Forelimb muscle (tissue), 1 donor: ENCODE results near the gene ADCK1. TPM values are rescaled to one million over a fixed set of nuclear protein-coding genes. Genes with fewer than 3 reads are reported as not detected.
"Not testable (repeated sequence)": the region's sequence is repeated elsewhere in the genome, so short reads cannot be mapped to it uniquely, and the experiment has no call there.

Source experiments
- DNase-seq: peaks from one replicate; pipeline ENCODE4 v3.0.0-alpha.2; 2013; ENCODE audit warnings: low read depth
- polyA plus RNA-seq: library from polyadenylated mRNA; unstranded; fragments of 120-200 nt; gene quantifications from one replicate; pipeline ENCODE4 v1.2.1, GENCODE V29; 2013; ENCODE audit not compliant: insufficient read length

The ADCK1 gene
- polyA plus RNA-seq, 1 donor: 7.2 TPM

- DNase-seq: no peak
These were observed 65.5 kb downstream of the ADCK1 start for GRCh38 chr14:77865455-77865854.

GRCh38 chr14:77866932-77867331 lies 67.0 kb downstream of the ADCK1 start:
- DNase-seq: no peak

- no peak for DNase-seq
These were observed 67.6 kb downstream of the ADCK1 start for GRCh38 chr14:77867476-77867875.

DNA sequence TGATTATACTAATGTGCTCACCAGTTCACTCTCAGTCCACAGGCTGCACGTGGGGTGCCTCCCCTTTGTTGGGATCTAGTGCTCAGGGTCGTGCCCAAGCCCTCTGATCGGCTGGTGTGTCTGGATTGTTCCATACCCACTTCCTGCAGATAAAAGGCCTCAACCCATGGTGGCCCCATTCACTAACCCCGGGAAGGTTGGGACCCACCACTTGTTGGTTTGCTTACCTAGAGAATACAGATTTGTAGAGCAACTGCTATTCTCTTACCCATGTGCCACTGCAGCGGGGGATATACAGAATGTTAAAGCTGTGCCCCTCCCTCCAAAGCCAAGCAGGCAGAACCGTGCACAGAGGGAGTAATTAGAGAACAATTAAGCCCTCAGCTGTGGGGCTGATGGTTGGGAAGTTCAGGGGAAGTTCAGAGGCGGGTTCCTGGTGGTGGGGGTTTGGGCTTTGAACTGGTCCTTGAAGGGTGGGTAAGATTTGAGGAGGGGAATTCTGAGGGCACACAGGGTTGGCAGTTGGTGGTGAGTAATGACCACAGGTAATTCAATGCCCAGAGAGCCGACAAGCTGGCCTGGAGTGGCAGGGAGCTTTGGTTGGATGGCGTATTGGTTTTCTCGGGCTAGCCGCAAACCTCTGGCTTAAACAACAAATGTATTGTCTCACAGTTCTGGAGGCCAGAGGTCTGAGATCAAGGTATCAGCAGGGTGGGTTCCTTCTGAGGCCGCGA lies 68.8 kb downstream of the ADCK1 start:
- DNase-seq: no peak

DNA sequence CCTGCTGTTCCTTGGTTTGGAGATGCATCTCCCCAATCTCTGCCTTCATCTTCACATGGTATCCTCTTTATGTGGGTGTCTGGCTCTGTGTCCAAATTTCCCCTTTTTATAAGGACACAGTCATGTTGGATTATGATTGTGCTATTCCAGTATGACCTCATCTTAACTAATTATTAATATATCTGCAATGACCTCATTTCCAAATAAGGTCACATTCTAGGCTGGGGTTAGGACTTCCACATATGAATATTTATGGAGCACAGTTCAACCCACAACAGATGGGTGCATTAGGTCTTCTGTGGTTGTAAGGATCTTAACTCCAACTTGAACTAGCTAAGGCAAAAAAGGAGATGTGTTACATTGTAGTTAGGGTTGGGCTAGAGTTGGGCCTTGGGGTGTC lies 69.4 kb downstream of the ADCK1 start:
- DNase-seq: no peak

- no peak for DNase-seq
These were observed 70.7 kb downstream of the ADCK1 start for GRCh38 chr14:77870646-77871045.

GRCh38 chr14:77872152-77872551 lies 72.2 kb downstream of the ADCK1 start:
- no peak for DNase-seq

DNA sequence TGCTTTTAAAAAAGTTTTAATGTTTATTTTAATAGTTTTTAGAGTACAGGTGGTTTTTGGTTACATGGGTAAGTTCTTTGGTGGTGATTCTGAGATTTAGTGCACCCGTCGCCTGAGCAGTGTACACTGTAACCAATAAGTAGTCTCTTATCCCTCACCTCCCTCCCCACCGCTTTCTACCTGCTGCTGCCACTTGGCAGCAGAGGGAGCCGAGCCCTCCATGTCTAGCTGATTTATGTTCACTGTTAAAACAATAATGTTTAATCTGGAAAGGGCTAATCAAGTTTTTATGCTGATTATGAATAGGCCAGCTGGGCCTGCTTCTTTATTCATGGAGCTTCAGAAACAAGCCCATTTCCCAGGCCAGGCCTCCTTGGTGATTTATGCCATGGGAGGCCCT lies 73.1 kb downstream of the ADCK1 start:
- no peak for DNase-seq

DNA sequence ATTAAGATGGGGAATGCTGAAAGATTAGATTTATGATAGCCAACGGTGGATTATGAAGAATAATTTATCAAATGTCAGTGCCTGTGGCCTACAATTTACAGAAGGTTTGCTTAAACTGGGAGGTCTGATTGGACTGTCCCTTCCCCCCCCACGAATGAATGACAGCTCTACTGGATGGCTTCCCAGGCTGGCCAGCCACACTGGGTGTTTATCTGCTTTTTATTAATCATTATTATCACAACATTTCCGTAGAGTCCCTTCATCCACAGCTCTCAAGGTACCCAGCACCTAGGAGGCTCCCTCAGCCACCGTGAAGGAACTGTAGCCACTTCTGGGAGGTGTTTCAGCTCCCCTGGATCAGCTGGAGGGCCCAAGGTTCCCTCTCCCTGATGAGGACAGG lies 78.9 kb downstream of the ADCK1 start:
- DNase-seq: no peak

- DNase-seq: no peak
These were observed 80.1 kb downstream of the ADCK1 start for GRCh38 chr14:77880056-77880455.

GRCh38 chr14:77882098-77882497 lies 82.2 kb downstream of the ADCK1 start:
- no peak for DNase-seq

GRCh38 chr14:77882636-77883035 lies 82.7 kb downstream of the ADCK1 start:
- no peak for DNase-seq

DNA sequence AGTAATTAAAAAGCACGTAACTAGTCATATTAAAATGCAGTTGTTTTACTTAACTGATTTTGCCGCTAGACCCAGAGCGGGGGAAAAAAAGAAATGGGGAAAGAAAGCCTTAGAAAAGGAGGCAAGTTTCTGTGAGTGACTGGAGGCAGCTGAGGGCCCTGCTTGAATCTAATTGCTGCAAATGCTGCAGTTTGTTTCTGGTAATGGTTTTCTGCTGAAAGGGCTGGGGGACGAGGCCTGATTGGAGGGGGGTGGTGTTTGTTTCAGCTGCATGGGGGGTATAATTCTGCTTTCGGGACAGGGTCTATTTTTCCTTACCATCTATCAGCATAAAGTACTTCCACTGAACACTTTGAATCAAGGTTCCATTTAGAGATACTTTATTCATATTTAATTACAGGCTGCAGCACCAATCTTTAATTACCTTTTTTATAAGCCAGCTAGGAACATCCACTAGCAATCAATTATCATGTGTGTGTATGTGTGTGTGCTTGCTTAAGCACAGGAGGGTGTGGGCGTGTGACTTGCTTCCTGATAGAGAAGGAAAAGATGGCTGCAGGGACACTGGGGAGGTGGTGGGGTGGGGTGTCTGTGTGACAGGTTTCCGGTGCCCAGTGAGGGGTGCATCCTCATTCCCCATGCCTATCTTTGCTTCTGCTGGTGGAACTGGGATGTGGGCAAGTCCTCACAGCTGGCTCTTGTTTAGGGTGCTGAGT lies 83.4 kb downstream of the ADCK1 start:
- DNase-seq: no peak

GRCh38 chr14:77883847-77884238 lies 83.9 kb downstream of the ADCK1 start:
- DNase-seq: no peak

- no peak for DNase-seq
These were observed 85.5 kb downstream of the ADCK1 start for GRCh38 chr14:77885367-77885766.

GRCh38 chr14:77886010-77886409 lies 86.1 kb downstream of the ADCK1 start:
- DNase-seq: no peak

DNA sequence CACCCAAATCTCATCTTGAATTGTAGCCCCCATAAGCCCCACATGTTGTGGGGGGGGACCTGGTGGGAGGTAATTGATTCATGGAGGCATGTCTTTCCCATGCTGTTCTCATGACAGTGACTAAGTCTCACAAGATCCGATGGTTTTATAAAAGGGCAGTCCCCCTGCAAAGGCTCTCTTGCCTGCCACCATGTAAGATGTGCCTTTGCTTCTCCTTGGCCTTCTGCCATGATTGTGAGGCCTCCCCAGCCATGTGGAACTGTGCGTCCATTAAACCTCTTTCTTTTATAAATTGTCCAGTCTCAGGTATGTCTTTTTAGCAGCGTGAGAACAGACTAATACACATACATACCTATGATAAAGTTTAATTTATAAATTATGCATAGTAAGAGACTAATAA lies 89.0 kb downstream of the ADCK1 start:
- DNase-seq: not testable (repeated sequence)

- DNase-seq: no peak
These were observed 90.1 kb downstream of the ADCK1 start for GRCh38 chr14:77889971-77890442.

GRCh38 chr14:77890873-77891272 lies 91.0 kb downstream of the ADCK1 start:
- no peak for DNase-seq

DNA sequence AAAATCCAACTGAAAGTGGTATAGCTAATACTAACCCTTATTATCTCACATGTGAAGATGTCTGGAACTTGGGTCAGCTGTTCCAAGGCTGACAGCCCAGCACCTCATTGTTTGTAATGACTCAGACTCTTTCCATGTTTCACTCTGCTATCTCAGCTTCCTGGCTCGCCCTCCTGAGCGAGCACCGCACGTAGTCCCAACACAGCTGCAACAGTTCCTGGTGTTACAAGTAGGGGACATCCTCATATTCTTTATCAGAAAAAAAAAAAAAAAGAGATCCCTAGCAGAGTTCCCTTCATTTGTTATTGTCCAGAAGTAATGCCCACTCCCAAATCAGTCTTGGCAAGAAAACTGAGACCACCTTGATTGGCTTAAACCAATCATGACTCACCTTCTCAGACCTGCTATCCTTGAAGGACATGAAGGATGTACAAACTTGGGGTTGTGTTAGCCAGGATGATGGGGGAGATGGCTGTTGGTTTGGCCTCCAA lies 92.5 kb downstream of the ADCK1 start:
- DNase-seq: no peak

DNA sequence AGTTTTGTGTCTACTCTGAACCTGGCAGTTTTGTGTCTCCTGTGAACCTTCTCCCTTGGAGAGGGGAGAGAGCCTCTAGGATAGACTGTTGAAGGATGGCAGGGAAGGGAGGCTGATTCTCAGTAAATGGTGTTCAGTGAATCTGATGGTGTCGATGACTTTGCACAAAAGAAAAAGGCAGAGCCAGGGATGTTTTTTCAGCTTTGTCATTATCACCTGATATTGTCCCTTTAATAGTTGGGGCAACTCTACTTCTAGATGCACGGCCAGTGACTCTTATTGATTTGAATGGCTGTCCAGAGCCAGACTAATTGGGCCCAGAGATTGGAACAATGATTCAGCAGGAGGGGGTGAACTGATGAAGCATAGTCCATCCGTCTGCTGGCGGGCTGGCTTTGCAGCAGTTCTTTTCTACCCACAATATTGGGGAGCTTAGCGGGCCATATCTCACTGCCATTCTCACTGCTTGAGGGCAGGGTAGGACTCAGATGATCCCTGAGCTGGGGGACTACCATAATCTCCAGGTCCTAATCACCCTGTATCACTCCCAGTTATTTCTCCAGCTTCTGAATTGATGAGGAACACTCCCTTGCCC lies 93.1 kb downstream of the ADCK1 start:
- no peak for DNase-seq

DNA sequence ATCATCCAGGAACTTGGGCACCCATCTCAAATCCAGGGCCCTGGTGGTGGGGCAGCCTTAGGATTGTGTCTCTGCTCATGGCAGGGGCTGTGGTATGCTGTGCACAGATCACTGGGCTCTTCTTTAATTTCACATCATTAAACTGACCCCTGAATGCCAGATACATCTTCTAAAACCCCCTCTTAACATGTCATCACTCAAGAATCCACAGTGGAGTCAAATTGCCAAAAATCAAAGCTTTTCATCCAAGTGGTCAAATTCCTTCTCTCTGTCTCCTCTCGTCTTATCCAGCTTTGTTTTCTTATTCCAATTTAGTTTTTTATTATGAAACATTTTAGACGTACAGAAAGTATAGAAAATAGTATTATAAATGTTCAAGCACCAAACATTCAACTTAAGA lies 97.5 kb downstream of the ADCK1 start:
- no peak for DNase-seq

DNA sequence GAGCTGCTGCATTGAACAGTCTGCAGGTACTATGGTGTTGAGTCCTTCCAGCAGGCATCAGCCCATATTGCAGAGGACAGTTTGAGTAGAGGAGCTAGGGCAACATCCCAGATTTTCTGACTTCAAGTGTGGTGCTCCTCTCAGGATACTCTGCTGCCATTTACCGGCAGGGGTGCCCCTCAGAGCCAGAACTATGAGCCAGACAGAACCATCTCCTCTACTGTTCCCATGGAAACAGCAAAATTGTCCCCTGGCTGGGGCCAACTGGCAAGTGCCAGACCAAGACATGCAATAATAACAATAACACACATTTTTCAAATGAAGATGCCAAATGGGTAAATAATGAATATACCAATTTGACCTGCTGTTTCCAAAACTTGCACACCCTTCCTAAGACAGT lies 102.9 kb downstream of the ADCK1 start:
- no peak for DNase-seq
